Upper lobe of left lung (tissue), 6 donors: ENCODE data around the gene TNN. TPM values are rescaled to one million over a fixed set of nuclear protein-coding genes. Genes with fewer than 3 reads are reported as not detected.

Experiments
- ATAC-seq, 2 donors: fragments of 200-7000 bp; cut with Tn5 transposase; one replicate each; pipeline ENCODE4 v1.9.1; 2022; ENCODE audit warnings: mild to moderate bottlenecking in 2 of 2, moderate library complexity in 2 of 2; ENCODE audit not compliant: low FRiP score in 2 of 2
- DNase-seq, 2 donors: peaks; one replicate each; pipeline ENCODE4 v3.0.0-alpha.2; 2019 to 2020
- H3K27ac ChIP-seq, 4 donors: fragments of 200-600 bp; sonication (generic); one replicate each; pipeline ENCODE4 v1.5.1; 2016 to 2019
- H3K27me3 ChIP-seq, 4 donors: fragments of 200-600 bp; sonication (generic); one replicate each; pipeline ENCODE4 v1.5.1; 2017 to 2019
- H3K36me3 ChIP-seq, 4 donors: fragments of 200-600 bp; sonication (generic); one replicate each; pipeline ENCODE4 v1.5.1; 2016 to 2019
- H3K4me1 ChIP-seq, 4 donors: fragments of 200-600 bp; sonication (generic); one replicate each; pipeline ENCODE4 v1.5.1; 2018 to 2019
- H3K4me3 ChIP-seq, 4 donors: fragments of 200-600 bp; sonication (generic); one replicate each; pipeline ENCODE4 v1.5.1; 2017 to 2019; ENCODE audit warnings: mild to moderate bottlenecking in 2 of 4, moderate library complexity in 1 of 4
- H3K9me3 ChIP-seq, 4 donors: fragments of 200-600 bp; sonication (generic); one replicate each; pipeline ENCODE4 v1.5.1; 2018 to 2019
- CTCF ChIP-seq, 6 experiments: fragments of 450-650 bp in 4 of 6; fragments of 200-600 bp in 2 of 6; sonication (generic) in 2 of 6; IDR thresholded peaks; one replicate each; pipeline ENCODE4 v1.5.1; 2016 to 2019; ENCODE audit warnings: antibody characterized with exemption in 6 of 6
- EP300 ChIP-seq, 4 donors: sonication (generic); formaldehyde crosslinking; IDR thresholded peaks; one replicate each; pipeline ENCODE4 v1.5.1; 2017; ENCODE audit warnings: antibody characterized with exemption in 4 of 4, control low read depth in 2 of 4
- POLR2A ChIP-seq, 4 donors: fragments of 450-650 bp; IDR thresholded peaks; one replicate each; pipeline ENCODE4 v1.5.1; 2016 to 2017; ENCODE audit warnings: antibody characterized with exemption in 4 of 4, mild to moderate bottlenecking in 2 of 4
- POLR2AphosphoS5 ChIP-seq, 2 donors: sonication (generic); formaldehyde crosslinking; IDR thresholded peaks; one replicate each; pipeline ENCODE4 v1.5.1; 2017; ENCODE audit warnings: antibody characterized with exemption in 2 of 2
- WGBS, 2 donors: methylation state at CpG; one replicate each; pipeline ENCODE4 v1.1.5; 2017 to 2018; 5-methylcytosine and 5-hydroxymethylcytosine counted together
- total RNA-seq, 6 donors: library from RNA; depleted of rRNA in 4 of 6; stranded (reverse); fragments of >200 nt in 4 of 6; gene quantifications; one replicate each; pipeline versions ENCODE4 v1.1.0 to v1.2.1, GENCODE V29; 2016 to 2021
- donor health status: DM: no; HTN: no; CAD: no; lungs with moderate emphysema.
- donor health status: DM: no; HTN: yes; CAD: no; lungs with severe emphysema.

The TNN gene
- total RNA-seq, 6 donors from 2014 or later = 0.14 to 1.0 (median 0.16) TPM; not detected in 2

DNA sequence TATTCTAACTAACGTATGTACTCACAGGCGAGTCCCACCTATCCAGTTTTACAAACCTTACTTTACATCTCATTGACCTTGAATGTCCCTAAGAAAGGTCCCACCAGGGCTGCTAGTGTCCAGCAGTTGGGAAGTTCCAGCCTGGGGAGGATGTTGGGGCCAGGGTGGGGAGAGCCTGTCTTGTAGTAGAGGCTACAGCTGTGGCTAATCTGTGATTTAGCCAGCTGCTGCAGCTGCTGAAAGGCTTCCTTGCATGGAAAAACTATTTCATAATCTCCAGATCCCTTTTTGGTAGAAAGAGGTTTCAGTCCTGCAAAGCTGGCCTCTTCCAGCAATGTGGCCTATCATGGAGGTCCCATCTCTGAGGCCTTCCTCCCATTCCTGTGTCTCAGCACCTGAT, 23.1 kb downstream of the TNN start:
- Histone ChIP-seq H3K9me3 (no peaks in the 10 kb centered on the region), H3K36me3 (no peaks in the 10 kb centered on the region), H3K4me3 (no peak overlapping the region), H3K27ac (no peak overlapping the region), H3K4me1 (no peaks in the 10 kb centered on the region), H3K27me3 (no peaks in the 10 kb centered on the region)
- 88 to 100% methylated on average over 2 of the region's 2 CpGs for WGBS, 2 donors
- ATAC-seq (peak in 1 of 2 donors; percentile 19), DNase-seq (no peak)
- TF ChIP-seq EP300 (IDR thresholded peaks at IDR 0.05) (no peak), CTCF (IDR thresholded peaks at IDR 0.05) (no peak), POLR2AphosphoS5 (IDR thresholded peaks at IDR 0.05) (no peak), POLR2A (IDR thresholded peaks at IDR 0.05) (no peak)

GRCh38 chr1:175094626-175095025, 27.0 kb downstream of the TNN start:
- no peaks in the 10 kb centered on the region for H3K27me3 ChIP-seq
- no peaks in the 10 kb centered on the region for H3K36me3 ChIP-seq
- 70 to 72% methylated on average over 4 of the region's 4 CpGs for WGBS, 2 donors
- H3K4me3 ChIP-seq = no peak overlapping the region
- ATAC-seq (no peak), DNase-seq (no peak)
- H3K9me3 ChIP-seq = no peaks in the 10 kb centered on the region
- H3K27ac ChIP-seq = no peak overlapping the region
- TF ChIP-seq EP300 (IDR thresholded peaks at IDR 0.05) = no peak
- TF ChIP-seq CTCF (IDR thresholded peaks at IDR 0.05) = no peak
- no peak for TF ChIP-seq POLR2AphosphoS5 (IDR thresholded peaks at IDR 0.05)
- no peak for TF ChIP-seq POLR2A (IDR thresholded peaks at IDR 0.05)
- H3K4me1 ChIP-seq = no peaks in the 10 kb centered on the region

- H3K4me3 ChIP-seq = no peak overlapping the region
- H3K4me1 ChIP-seq = no peaks in the 10 kb centered on the region
- WGBS, 2 donors = 87% methylated on average over 3 of the region's 3 CpGs
- TF ChIP-seq POLR2AphosphoS5 (IDR thresholded peaks at IDR 0.05) (no peak), EP300 (IDR thresholded peaks at IDR 0.05) (no peak), CTCF (IDR thresholded peaks at IDR 0.05) (no peak), POLR2A (IDR thresholded peaks at IDR 0.05) (no peak)
- no peak for ATAC-seq
- no peaks in the 10 kb centered on the region for H3K36me3 ChIP-seq
- no peaks in the 10 kb centered on the region for H3K9me3 ChIP-seq
- no peak for DNase-seq
- H3K27ac ChIP-seq = no peak overlapping the region
- H3K27me3 ChIP-seq = no peaks in the 10 kb centered on the region
Measured at GRCh38 chr1:175095069-175095468, 27.4 kb downstream of the TNN start.

DNA sequence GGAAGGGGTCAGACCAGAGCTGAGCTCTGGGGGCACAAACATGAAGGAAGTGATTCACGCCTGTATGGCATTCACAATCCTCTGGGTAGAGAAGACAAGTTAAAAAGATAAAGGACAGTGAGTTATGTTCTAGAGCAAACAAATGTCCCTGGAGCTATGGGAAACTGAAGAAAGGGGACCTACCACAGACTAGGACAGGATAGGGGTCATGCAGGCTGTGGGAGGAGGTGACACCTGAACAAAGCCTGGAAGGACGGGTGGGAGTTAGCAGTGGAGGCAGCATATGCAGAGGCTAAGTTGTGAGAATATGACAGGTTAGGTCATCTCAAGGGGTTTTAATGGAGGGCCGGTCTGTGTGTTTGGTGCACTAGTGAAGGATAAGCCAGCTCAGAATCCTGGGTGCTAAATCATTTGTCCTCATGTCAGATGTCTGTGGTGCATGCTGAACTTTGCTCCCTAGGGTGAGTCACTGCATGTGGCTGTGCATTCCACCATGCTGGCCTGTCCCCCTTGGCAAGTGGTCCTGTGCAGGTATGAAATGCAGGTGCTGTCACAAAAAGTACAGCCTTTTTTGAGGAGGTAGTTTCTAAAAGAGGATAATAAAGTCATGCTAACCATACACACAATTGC, 28.5 kb downstream of the TNN start:
- DNase-seq (no peak), ATAC-seq (no peak)
- 90 to 95% methylated on average over 3 of the region's 3 CpGs for WGBS, 2 donors

More for the DNA sequence above, 28.5 kb downstream of the TNN start:
- no peaks in the 10 kb centered on the region for H3K9me3 ChIP-seq
- no peaks in the 10 kb centered on the region for H3K4me1 ChIP-seq
- H3K4me3 ChIP-seq = no peak overlapping the region
- no peaks in the 10 kb centered on the region for H3K36me3 ChIP-seq
- no peak overlapping the region for H3K27ac ChIP-seq
- TF ChIP-seq EP300 (IDR thresholded peaks at IDR 0.05) (no peak), CTCF (IDR thresholded peaks at IDR 0.05) (no peak), POLR2A (IDR thresholded peaks at IDR 0.05) (no peak), POLR2AphosphoS5 (IDR thresholded peaks at IDR 0.05) (no peak)
- H3K27me3 ChIP-seq = no peaks in the 10 kb centered on the region
